Measurements from ENCODE around the gene TUSC2. TPM values are rescaled to one million over a fixed set of nuclear protein-coding genes. Genes with fewer than 3 reads are reported as not detected.

The TUSC2 gene
- total and polyA plus RNA-seq, 2 of the 13 experiments (the other 11 are each of a cell fraction or from before 2014, with no cell fraction given) = 36.7 to 39.1 TPM

GRCh38 chr3:50292159-50293078 is 35.6 kb downstream of the TUSC2 start, which contains the start of gene IFRD2 (continued):
- TF ChIP-seq ZNF180 (CRISPR knock-in tag; IDR thresholded peaks at IDR 0.05; ENCODE audit: borderline replicate concordance, low read depth) (peak; percentile 55; the same call in 1 of the 2 replicates), ZNF776 (CRISPR knock-in tag; IDR thresholded peaks at IDR 0.05) (peak; percentile 22), NFE2L1 (CRISPR knock-in tag; IDR thresholded peaks at IDR 0.05; ENCODE audit: borderline replicate concordance) (no peak), ATF5 (CRISPR knock-in tag; IDR thresholded peaks at IDR 0.05; ENCODE audit: low read depth) (no peak), CREB1 (IDR thresholded peaks at IDR 0.05) (peak; percentile 94), CREB1 (CRISPR knock-in tag; IDR thresholded peaks at IDR 0.05) (peak; percentile 96), ZBTB25 (CRISPR knock-in tag; IDR thresholded peaks at IDR 0.05) (peak; percentile 32; the same call in 1 of the 2 replicates), ZNF276 (CRISPR knock-in tag; IDR thresholded peaks at IDR 0.05; ENCODE audit: low read depth) (no peak), CBX5 (CRISPR knock-in tag; IDR thresholded peaks at IDR 0.05; ENCODE audit: borderline replicate concordance) (peak; percentile 51; the same call in 1 of the 2 replicates), NR2F1 (CRISPR knock-in tag; IDR thresholded peaks at IDR 0.05) (0 out of 4 replicates have a peak, but pooled peaks of 1 of the 2 experiments have one; percentile 16), CBX2 (IDR thresholded peaks at IDR 0.05; ENCODE audit: low read depth, low read length) (no peak), CBX2 (CRISPR knock-in tag; IDR thresholded peaks at IDR 0.05; ENCODE audit: low read depth) (no peak), CBX1 (IDR thresholded peaks at IDR 0.05; ENCODE audit: low read depth) (no peak), SRSF4 (IDR thresholded peaks at IDR 0.05; ENCODE audit: low read depth, low read length, poor library complexity, severe bottlenecking) (no peak), RXRA (CRISPR knock-in tag; IDR thresholded peaks at IDR 0.05) (peak; percentile 60; the same call in 1 of the 2 replicates), AGO2 (optimal IDR thresholded peaks at IDR 0.05; ENCODE audit: low read depth, low read length) (no peak), ESRRA (CRISPR knock-in tag; IDR thresholded peaks at IDR 0.05; ENCODE audit: low read depth) (peak; percentile 71), AGO1 (IDR thresholded peaks at IDR 0.05; ENCODE audit: low read depth, low read length, poor library complexity, severe bottlenecking) (peak; percentile 82)
- TF ChIP-seq, protein P1, sequence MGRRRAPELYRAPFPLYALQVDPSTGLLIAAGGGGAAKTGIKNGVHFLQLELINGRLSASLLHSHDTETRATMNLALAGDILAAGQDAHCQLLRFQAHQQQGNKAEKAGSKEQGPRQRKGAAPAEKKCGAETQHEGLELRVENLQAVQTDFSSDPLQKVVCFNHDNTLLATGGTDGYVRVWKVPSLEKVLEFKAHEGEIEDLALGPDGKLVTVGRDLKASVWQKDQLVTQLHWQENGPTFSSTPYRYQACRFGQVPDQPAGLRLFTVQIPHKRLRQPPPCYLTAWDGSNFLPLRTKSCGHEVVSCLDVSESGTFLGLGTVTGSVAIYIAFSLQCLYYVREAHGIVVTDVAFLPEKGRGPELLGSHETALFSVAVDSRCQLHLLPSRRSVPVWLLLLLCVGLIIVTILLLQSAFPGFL (CRISPR knock-in tag; IDR thresholded peaks at IDR 0.05) = no peak
- TF ChIP-seq, protein P2, sequence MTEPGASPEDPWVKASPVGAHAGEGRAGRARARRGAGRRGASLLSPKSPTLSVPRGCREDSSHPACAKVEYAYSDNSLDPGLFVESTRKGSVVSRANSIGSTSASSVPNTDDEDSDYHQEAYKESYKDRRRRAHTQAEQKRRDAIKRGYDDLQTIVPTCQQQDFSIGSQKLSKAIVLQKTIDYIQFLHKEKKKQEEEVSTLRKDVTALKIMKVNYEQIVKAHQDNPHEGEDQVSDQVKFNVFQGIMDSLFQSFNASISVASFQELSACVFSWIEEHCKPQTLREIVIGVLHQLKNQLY (CRISPR knock-in tag; IDR thresholded peaks at IDR 0.05) = no peak
- TF ChIP-seq, protein P3, sequence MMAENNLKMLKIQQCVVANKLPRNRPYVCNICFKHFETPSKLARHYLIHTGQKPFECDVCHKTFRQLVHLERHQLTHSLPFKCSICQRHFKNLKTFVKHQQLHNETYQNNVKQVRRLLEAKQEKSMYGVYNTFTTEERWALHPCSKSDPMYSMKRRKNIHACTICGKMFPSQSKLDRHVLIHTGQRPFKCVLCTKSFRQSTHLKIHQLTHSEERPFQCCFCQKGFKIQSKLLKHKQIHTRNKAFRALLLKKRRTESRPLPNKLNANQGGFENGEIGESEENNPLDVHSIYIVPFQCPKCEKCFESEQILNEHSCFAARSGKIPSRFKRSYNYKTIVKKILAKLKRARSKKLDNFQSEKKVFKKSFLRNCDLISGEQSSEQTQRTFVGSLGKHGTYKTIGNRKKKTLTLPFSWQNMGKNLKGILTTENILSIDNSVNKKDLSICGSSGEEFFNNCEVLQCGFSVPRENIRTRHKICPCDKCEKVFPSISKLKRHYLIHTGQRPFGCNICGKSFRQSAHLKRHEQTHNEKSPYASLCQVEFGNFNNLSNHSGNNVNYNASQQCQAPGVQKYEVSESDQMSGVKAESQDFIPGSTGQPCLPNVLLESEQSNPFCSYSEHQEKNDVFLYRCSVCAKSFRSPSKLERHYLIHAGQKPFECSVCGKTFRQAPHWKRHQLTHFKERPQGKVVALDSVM (CRISPR knock-in tag; IDR thresholded peaks at IDR 0.05) = no peak

Measured in HepG2 (cell line).